ENCODE measurements around the gene GRM1.

DNA sequence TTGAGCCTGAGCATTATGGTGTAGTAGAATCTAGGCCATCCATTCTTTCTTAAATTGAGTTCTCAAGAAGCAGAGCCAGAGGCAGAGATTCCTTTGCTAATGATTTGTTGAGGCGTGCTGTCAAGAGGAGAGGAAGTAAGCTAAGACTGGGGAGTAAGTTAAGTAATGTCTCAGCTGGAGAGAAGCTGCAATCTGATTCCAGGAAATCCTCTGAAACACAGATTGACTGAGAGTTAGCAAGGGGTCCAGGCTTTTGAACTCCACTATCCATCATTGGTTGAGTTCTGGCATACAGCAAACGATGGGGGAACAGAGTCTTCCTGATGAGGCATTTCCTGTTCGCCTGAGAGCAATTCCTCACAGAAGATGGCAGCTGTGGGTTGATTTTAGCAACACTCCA lies 307.3 kb downstream of the GRM1 start:
- TF ChIP-seq, protein P1, sequence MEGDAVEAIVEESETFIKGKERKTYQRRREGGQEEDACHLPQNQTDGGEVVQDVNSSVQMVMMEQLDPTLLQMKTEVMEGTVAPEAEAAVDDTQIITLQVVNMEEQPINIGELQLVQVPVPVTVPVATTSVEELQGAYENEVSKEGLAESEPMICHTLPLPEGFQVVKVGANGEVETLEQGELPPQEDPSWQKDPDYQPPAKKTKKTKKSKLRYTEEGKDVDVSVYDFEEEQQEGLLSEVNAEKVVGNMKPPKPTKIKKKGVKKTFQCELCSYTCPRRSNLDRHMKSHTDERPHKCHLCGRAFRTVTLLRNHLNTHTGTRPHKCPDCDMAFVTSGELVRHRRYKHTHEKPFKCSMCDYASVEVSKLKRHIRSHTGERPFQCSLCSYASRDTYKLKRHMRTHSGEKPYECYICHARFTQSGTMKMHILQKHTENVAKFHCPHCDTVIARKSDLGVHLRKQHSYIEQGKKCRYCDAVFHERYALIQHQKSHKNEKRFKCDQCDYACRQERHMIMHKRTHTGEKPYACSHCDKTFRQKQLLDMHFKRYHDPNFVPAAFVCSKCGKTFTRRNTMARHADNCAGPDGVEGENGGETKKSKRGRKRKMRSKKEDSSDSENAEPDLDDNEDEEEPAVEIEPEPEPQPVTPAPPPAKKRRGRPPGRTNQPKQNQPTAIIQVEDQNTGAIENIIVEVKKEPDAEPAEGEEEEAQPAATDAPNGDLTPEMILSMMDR (IDR thresholded peaks at IDR 0.05; ENCODE audit: extremely low read depth in 1 of 2, insufficient read depth in 1 of 2, low read depth in 1 of 2, low read length in 2 of 2) = no peak
- TF ChIP-seq POLR2AphosphoS5 (IDR thresholded peaks at IDR 0.05; ENCODE audit: insufficient read depth, low read depth, low read length) (peak; percentile 75), POLR2A (IDR thresholded peaks at IDR 0.05; ENCODE audit: low read depth, low read length) (peak; percentile 37), MYC (IDR thresholded peaks at IDR 0.05; ENCODE audit: low read depth, low read length) (no peak), EZH2 (IDR thresholded peaks at IDR 0.05; ENCODE audit: borderline replicate concordance, low read depth, low read length, severe bottlenecking) (no peak)
- TF ChIP-seq, protein P2, sequence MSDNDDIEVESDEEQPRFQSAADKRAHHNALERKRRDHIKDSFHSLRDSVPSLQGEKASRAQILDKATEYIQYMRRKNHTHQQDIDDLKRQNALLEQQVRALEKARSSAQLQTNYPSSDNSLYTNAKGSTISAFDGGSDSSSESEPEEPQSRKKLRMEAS (IDR thresholded peaks at IDR 0.05; ENCODE audit: insufficient read depth, insufficient read length) = no peak

Measured in endothelial cell of umbilical vein (primary cell).